Inflammatory macrophage treated with lipopolysaccharide for 1 hour (primary cell): ENCODE results near the gene CRACR2A.

Experiments used
- DNase-seq, 2 donors: peaks; one replicate each; pipeline ENCODE4 v3.0.0-alpha.2; 2020 to 2022

CRACR2A gene

DNA sequence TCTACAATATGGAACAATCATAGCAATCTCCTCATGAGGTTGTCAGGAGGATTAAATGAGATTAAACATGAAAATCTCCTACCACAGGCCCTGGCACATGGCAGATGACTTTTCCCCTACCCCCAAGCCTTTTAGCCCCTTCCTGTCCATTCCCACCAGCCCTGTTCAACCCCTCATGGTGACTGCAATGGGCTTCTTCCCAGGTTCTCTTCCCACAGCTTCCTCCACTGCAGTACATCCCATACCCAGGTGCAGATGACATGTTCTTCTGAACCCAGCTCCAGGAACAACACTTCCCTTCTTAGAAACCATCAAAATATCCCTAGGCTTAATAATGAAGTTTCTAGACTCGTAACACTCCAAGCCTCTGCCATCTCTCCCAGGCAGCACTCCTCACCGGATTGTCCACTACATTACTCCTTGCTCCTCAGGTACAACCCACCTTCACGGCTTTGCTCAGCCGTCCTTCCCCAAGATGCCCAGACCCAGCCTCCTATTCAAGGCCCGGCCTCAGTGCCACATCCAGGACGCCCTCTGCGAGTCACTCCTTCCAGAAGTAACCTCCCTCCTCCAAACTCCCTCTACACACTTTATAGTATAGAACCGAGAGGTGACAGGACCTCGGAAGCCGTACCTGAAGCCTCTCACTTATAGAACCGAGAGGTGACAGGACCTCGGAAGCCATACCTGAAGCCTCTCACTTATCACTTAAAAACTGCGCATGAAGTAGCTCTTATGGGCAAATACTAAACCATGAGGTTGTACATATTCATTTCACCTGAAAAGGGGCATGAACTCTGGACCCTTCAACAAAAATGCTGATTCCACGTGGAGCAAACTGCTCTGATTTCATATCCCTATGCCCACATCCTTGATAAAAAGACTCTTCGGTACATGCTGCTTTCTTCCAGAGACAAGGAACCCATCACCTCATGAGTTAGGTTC lies 1.5 kb downstream of the CRACR2A start:
- DNase-seq, result no peak

DNA sequence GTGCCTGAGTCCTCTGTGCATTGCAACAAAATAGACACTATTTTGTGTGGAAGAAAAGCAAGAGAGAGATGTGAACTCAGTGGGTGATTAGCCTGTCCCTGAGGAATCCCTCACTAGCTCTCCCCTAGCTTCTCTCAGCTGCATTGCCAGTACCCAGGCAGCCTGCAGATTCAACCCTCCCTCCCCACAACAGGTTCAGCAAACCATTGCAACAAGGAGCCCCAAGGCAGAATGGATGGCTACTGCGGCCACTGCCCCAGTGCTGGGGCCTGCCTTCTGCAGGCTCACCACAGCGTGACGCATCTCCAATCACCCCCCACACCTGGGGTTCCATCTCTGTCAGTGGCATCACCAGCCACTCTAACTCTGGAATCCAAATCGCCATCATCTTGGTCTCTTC lies 2.3 kb downstream of the CRACR2A start:
- no peak for DNase-seq

DNA sequence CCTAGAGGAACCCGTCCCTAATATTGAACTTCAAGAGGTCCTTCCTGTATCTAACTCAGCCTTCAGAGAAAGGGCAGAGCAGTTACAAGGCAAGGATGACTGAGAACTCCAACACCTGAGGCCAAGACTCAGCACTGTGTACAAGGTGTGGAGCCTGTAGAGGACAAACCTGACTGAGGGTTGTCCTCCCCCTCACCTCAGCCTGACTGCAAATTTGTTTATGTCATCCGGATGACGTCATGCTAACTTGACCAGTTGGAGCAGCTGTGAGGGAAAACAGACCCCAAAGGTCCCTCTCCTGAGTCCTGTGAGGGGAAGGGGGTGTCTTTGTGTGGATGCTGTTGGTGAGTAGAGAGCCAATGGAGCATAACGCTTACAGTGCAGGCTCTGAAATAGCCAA lies 4.3 kb downstream of the CRACR2A start:
- DNase-seq, result no peak

DNA sequence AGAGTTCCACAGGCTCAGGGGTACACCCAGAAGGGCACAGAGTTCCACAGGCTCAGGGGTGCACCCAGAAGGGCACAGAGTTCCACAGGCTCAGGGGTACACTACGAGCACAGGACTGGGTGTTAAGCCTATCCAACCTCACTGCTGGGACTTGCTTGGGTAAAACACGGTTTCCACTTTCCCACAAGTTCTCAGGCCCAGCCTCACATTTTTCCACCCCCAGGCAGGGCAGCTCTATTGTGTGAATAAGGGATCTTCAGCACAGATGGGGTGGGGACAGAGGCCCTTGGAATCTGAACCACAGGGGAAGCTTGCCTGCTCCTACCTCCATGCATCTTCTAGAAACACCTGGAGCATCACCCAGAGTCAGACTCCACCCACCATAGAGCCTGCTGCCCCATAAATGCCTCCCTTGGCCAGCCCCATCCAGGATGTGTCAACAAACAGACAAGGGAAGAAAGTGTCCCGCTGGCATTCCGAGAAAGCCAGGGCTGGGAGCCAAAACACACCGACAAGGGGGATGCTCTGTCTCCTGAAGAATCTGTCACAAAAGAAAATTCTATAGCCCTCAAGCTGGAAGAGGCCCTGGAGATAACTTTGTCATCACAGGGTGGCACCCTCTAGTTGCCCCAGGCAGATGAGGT lies 4.8 kb downstream of the CRACR2A start:
- no peak for DNase-seq

DNA sequence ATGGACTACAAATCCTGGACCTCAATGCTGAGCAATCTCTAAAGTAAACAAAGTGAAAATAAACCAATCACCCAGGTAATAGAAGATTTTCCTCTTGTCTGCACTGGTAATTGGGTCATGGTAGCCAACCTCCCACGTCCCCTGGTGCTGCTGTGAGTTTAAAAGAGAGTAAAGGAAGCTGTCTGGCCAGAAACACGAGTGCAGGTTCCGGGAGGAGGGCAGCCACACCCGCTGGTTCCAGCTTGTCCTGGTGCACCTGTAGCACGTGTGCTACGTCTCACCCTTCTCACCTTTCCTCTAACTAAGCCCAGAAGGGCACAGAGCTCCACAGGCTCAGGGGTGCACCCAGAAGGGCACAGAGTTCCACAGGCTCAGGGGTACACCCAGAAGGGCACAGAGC lies 5.4 kb downstream of the CRACR2A start:
- no peak for DNase-seq

DNA sequence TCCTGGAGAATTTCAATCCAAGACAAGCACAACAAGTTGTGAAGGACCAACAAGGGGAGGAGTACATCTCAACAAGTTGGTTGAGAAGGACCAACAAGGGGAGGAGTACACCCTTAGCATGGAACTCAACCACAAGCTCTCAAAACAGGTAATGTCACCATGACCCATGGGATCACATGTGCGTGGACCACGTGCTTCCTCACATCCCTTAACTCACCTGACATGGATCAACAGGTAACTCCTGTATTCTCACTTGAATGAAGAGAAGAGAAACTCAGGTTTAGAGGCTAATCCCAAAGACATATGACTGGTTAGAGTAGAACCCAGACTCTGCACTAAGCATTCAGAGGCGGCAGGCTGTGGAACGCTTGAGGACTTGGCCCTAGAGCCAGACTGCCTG lies 6.2 kb downstream of the CRACR2A start:
- no peak for DNase-seq

DNA sequence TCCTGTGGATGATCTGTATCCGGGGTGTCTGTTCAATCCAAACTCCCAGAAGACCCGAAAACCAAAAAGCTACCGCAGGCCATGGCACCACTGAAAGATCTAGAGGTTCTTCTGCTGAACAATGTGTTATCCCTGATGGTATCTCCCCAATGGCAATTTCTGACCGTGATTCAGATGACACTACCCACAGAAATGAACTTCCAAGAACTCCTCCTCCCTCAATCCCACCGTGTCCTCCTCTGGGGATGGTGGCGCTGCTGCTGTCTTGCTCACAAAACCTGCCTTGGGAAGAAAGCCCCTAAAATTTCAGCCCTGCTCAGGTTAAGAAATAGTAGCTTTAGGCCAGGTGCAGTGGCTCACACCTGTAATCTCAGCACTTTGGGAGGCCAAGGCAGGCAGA lies 7.8 kb downstream of the CRACR2A start:
- DNase-seq, result no peak

DNA sequence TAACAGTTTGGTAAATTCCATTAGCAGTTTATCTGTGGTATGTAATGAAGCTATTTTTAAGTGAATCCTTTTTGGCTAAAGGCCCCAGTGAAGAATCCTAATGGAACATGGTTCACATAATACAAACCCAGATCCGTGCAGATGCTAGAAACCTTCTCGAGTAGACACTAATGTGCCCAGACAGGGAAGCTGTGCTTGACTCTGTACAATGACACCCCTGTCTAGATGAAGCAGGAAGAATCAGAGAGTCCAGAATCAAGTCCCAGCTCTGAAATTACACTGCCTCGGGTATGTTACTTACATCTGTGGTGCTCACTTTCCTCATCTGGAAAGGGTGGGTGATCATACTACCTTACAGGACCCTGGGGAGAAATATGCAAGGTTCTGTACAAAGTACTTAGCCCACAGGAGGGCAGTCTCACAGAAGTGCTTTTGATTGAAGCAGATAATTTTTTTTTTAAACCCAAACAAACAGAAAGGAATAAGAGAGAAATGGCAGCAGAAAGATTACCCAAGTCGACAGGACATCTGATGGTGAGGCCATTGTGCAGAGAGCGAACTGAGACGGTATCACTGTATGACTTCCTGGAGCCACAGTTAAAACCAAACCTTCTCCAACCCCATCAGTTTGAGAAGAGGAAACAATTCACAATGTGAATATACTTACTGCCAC lies 8.5 kb downstream of the CRACR2A start:
- no peak for DNase-seq

DNA sequence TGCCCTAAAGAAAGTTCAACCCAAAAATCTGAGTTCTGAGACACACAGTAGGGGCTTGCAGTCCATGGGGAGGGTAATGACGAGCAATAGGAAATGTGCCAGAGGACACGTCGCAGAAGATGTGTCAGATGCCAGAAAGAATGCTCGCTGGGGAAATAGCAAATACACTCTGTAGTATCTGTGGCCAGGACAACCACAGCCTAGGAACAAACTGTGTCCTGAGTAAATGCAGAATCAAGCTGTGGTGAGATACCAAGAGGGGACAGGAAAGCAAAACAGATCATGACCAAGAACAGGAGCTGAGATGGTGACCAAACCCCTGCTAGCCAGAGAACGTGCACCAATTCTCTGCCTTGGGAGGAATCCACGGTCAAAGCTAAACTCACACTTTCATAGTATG lies 9.1 kb downstream of the CRACR2A start:
- no peak for DNase-seq

DNA sequence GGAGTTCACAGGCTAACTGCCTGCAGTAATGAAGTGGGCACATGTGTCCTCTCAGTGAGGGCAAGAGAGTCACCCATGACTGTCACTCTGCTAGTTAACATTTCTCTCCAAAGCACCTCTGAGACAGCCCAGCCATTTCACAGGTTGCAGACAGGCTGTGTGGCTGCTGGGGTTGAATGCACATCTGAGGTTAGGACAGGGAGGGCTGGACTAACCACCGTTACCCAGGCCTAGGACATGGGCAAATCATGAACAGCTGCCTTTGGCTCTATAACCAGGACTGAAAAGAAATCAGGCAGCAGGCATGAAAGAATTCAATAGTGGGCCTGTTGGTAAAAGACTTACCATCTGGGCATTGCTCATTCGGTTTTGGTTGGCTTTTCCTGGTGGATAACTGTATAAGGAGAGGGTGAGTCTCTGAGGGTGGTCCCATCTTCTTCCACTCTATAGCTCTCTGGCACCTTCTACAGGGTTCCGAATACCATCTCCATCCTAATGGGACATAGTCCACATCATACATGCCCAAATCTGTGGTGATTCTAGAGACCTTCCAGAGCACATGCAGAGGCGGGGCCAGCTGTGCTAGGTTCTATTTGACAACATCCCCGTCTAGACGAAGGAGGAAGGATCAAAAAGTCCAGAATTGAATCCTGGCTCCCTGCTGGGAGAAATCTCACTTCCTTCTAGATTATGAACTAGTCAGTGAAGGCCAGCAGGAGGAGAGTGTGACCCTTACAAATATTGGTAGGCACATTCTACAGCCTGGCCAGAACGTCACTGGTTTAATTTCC lies 10.8 kb downstream of the CRACR2A start:
- DNase-seq, result no peak

DNA sequence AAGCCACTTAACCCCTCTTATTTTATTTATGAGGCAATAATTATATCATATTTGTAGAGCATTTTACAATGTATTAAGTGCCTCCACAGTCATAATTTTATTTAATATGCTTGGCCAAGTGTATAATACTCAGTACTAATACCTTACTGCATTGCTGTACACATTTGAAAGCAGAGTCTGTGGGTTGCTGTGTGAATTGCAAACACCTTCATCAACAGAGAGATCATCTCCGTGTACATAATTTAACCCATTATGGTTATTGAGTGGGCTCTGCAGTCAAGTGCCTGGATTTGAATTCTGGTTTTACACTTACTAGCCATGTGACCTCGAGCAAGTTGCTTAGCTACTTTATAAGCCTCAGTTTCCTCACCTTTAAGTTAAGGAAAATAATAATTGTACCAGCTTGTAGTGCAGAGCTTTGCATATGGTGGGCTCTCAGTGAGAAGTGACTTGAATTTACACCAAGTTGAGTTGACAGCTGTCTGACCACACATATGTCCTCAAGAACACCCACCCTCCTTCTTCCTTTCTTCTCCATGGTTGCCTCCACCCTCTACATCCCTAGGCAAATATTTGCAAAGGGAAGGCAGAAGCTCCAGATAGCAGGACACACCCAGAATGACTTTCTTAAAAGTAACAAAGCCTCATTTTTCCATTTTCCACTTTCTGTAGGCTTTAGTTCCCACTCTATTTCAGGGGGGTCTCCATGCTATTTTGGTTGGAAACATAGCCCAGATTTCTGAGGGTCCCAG lies 12.3 kb downstream of the CRACR2A start:
- DNase-seq, result no peak

DNA sequence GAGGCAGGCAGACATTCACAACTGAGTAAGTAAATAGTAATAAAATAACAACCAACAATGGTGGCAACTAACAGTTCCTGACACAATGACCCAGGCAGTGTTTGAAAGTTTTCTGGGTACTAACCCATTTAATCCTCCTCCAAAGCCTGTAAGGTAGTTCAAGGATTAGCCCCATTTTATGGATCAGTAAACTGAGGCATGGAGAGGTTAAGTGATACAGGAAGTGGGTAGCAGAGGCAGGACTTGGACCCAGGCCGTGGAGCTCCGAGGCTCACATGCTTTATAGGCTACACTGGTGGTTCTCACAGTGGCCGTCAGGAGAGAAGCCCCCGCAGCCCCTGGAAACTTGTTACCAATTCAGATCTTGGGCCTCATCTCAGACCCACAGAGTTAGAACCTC lies 17.5 kb downstream of the CRACR2A start:
- no peak for DNase-seq

DNA sequence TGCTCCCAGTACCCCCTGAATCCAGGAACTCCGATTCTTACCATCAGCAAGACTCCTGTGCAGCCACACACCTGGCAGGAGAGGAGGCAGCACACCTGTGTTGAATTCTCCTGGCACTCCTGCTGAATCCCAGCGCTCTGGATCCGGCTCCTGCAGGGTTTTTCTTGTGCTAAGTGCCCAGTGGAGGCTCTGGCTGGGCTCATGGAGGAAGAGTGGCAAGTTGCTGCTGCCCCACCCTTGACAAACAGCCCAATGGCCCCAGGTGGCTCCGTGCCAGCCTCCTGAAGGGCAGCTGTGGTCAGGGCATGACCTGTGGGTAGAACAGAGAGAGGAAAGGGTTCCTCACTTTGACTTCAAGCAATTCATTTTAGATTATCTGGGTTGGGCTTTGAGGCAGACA lies 20.0 kb downstream of the CRACR2A start:
- DNase-seq, result no peak

DNA sequence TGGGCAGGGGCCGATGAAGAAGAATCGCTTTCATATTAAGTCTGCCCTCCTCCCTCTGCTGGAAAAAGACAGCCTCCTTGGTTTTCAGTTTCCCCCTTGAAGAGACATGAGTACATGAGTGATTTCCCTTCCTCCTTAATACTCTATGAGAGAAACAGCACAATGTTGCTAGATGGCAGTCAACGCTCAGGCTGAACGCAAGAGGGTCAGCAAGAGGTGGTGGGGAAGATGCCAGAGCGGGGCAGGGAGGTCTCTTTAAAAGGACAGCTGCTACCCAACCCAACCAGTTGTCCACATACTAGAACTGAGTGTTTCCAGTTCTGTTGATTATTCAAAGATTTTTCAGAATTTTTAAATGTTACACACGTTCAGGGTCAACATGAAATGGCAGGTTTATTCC lies 22.8 kb downstream of the CRACR2A start:
- DNase-seq, result peak in 1 of 2 donors; percentile 17

DNA sequence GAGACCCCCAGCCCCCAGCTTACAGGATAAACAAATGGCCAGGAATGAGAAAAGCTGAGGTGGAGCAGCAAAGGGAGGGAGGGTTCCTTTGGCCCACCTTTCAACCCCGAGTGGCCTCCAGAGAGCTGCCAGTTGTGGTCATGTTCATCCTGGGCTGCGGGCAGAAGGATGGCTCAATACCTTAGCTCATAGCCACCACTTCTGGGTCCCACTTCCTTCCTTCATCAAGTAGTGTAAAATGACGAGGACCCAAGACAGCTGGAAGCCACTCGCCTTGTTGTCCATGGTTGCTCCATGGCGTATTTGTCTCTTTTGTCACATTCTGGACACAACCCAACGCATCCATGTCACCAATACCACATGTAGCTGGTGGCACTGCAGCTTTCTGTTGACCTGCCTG lies 24.2 kb downstream of the CRACR2A start:
- peak; percentile 38 to 52 for DNase-seq

DNA sequence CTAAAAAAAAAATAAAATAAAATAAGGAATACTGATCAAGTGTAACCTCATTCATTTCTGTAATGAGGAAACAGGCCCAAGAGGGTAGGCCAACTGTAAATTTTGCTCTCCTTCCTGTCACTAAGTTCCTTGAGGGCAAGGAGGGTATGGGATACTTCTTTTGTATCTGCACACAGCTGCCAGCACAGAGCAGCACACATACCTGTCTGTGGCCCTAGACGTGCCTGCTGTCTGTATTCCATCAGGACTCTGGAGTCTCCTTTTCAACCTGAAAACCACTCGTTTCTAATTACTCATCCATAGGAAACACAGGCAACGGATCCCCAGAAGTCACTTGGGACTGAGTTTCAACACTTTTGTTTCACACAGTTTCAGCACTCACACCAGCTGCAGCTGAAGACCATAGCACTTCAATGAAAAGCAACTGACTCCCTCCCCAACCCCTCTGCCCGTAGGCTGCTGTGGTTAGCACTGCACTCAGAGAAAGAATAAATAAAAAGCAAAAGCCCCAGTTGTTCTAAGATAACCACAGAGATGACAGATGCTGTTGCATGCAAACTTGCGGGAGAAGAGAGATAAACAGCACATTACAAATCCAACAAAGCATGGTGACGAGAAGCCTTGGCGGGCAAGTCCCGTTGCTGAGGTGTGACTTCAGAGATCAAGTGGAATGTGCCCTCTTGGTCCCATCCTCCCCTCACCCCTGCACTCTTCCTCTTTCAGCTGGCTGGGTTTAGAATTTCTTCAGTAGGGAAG lies 24.9 kb downstream of the CRACR2A start:
- DNase-seq, result peak; percentile 23 to 36

DNA sequence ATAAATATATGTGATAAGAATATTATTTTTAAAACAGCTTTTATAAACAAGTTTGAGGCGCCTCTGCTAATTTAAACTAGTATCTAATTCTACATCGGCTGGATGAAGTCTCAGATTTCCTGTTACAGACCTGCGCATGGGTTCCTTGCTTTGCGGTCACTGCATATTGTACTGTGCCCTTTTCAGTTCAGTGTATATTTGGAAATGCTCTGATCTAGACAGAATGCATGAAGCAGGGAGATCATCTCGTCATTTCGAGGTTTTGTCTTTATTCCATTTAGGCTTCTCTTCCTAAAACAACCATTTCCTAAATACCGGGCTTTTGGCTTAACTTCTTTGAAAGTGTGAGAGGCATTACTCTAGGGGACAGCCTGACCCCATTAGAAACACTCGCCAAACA lies 25.6 kb downstream of the CRACR2A start:
- no peak for DNase-seq

DNA sequence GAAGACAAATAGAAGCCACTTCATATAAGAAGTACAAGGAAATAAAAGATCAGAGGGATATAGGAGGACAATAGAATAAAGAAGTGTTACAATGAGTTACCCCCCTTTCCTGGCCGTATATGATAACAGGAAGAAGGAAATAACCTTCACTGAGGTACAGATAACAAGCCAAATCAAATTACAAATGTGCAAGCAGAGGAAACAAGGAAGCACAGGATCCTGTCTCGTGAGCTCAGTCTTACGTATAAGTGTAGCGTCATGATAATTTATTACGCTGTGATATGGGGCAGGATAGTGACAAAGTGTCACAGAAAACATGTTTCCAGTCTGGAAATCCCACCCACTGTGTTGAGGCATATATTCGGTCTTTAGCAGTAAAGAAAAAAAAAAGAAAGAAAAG lies 26.5 kb downstream of the CRACR2A start:
- DNase-seq, result no peak

DNA sequence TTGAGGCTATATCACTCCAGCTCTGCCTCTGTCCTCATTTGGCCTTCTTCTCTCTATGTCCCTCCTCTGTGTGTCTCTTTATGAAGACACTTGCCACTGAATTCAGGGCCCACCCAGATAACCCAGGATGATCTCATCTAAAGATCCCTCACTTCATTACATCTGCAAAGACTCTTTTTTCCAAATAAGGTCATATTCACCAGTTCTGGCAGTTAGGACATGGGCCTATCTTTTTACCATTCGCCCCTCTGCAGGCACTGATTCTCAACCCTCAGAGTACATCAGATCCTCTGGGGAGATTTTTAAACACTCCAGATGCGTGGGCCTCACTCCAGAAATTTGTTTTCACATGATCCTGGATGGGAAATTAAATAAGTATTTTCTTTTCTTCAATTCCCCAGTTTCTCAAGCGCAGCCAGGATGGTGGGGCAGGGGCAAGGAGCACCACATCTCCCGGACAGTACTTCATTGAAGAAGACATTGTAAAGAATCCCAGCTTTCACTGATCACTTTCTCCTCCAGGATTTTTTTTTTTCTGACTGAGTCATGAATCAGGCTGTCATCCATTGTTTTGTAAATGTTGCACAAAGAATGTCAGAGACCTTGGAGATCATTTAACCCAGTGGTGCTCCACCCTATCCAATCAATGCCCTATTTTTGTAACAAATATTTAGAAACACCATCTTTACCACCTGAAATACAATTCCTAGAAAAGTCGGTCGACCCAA lies 27.4 kb downstream of the CRACR2A start:
- DNase-seq, result no peak

DNA sequence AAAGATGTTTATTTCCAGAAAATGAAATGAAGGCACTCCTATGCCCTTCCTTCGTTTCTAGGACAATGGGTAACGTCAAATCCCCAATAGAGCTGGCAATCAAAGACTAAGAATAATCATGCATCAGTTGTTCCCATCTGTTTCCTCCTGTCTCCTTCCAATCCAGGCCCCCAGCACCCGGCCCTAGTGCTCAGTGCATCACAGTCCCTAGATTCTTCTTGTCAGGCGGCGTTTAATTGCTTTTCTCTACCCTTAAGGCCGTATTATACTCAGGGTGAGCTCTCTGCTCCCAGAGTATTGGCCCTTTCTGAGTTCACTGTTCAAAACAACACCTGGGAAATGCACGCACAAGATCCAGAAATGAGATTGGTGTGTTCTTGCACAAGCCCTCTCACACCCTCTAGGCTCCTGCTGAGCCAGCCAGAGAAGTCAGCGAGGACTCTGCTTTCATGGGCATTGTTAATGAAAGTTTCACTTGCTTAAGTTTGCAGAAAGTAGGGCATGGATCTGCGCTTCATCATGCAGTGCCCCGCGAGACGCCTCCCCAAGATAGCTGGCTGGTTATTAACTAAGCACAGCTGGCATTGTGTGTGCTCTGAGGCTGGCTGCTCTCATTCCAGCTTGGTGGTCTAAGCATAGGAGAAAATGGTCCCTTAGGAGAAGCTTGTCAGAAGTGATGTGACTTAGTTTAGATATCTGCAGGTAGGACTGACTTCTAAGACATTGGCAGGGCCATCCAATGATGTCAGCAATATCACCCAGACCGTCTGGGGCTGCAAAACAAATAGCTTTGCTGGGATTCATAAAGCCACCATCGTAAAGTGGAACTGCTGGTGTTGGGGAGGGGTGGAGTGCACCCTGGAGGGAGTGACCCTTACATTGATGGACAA lies 28.7 kb downstream of the CRACR2A start:
- no peak for DNase-seq
